GM12878 (cell line): Measurements from ENCODE around the gene GGT6. TPM values are rescaled to one million over a fixed set of nuclear protein-coding genes. Genes with fewer than 3 reads are reported as not detected.

Source experiments
- ATAC-seq: fragments of 200-7000 bp; cut with Tn5 transposase; 3 replicates; pipeline ENCODE4 v1.9.1; 2020; ENCODE audit warnings: mild to moderate bottlenecking, moderate library complexity
- BruUV-seq: library from RNA; stranded (reverse); fragments of 400-500 nt; replicated peaks from 2 replicates; lab custom pipeline; 2021; lab: Mats Ljungman, UMichigan
- CTCF ChIA-PET: fragments of 300-600 bp; sonication (Branson Sonifier 250); formaldehyde crosslinking; extraction: SDS; loops from one replicate; lab custom pipeline; 2021; ENCODE audit warnings: inconsistent platforms; lab: Yijun Ruan, JAX
- POLR2A ChIA-PET: fragments of 350-600 bp; formaldehyde crosslinking; extraction: SDS; loops from one replicate; lab custom pipeline; 2021; ENCODE audit warnings: inconsistent platforms; lab: Charles Lee
- RAD21 ChIA-PET: fragments of 300-600 bp; sonication (Branson Sonifier 250); formaldehyde crosslinking; loops from one replicate; lab custom pipeline; 2023; ENCODE audit warnings: antibody characterized with exemption; ENCODE audit not compliant: unreplicated experiment; lab: Charles Lee
- SMC1A ChIA-PET: fragments of 300-600 bp; sonication (Branson Sonifier 250); formaldehyde crosslinking; loops from one replicate; lab custom pipeline; 2023; ENCODE audit not compliant: unreplicated experiment, uncharacterized antibody; lab: Charles Lee
- DNase-seq: peaks from one replicate; pipeline ENCODE4 v3.0.0-alpha.2; 2011; ENCODE audit warnings: low read depth, low spot score
- FAIRE-seq: peaks from 3 replicates; lab custom pipeline; 2011; peaks lifted over from hg19 to GRCh38; lab: Jason Lieb, UNC
- H2AFZ ChIP-seq: 2 replicates; pipeline ENCODE4 v1.6.0; 2011; ENCODE audit warnings: low read depth, low read length, control low read depth; ENCODE audit not compliant: control insufficient read depth
- H3K27ac ChIP-seq: 2 replicates; pipeline ENCODE4 v1.5.1; 2011; ENCODE audit warnings: control low read depth; ENCODE audit not compliant: control insufficient read depth, insufficient read depth
- H3K27me3 ChIP-seq, 2 experiments: replicated peaks in 1 of 2; 2 replicates each; pipeline versions ENCODE4 v1.6.0 to v1.6.1; 2011; ENCODE audit warnings: low read length in 1 of 2; ENCODE audit not compliant: control insufficient read depth in 2 of 2, insufficient read depth in 2 of 2
- H3K36me3 ChIP-seq, 2 experiments: 2 replicates each; pipeline ENCODE4 v1.5.1; 2011; ENCODE audit warnings: low read length in 1 of 2; ENCODE audit not compliant: control insufficient read depth in 2 of 2, insufficient read depth in 2 of 2
- H3K4me1 ChIP-seq: 2 replicates; pipeline ENCODE4 v1.6.1; 2011; ENCODE audit warnings: mild to moderate bottlenecking, low read length, moderate library complexity, mixed read lengths; ENCODE audit not compliant: control insufficient read depth, insufficient read depth
- H3K4me2 ChIP-seq: 2 replicates; pipeline ENCODE4 v1.6.0; 2011; ENCODE audit warnings: control low read depth; ENCODE audit not compliant: control insufficient read depth, insufficient read depth
- H3K4me3 ChIP-seq: fragments of 200-600 bp; sonication (generic); 2 replicates; pipeline ENCODE4 v1.5.1; 2016
- H3K79me2 ChIP-seq: 2 replicates; pipeline ENCODE4 v1.6.0; 2011; ENCODE audit warnings: low read length; ENCODE audit not compliant: control insufficient read depth, insufficient read depth
- H3K9ac ChIP-seq: 2 replicates; pipeline ENCODE4 v1.8.0; 2011; ENCODE audit warnings: low read length, control low read depth, mixed read lengths; ENCODE audit not compliant: control insufficient read depth, insufficient read depth
- H3K9me3 ChIP-seq: replicated peaks from 3 replicates; pipeline ENCODE4 v1.5.1; 2011; ENCODE audit warnings: mild to moderate bottlenecking, low read length; ENCODE audit not compliant: control insufficient read depth, insufficient read depth
- H4K20me1 ChIP-seq: 2 replicates; pipeline ENCODE4 v1.6.0; 2011; ENCODE audit not compliant: control insufficient read depth, insufficient read depth
- POU2F2 ChIP-seq: IDR thresholded peaks from 3 replicates; pipeline ENCODE4 v1.6.1; 2011; ENCODE audit warnings: low read depth, mild to moderate bottlenecking, low read length, borderline replicate concordance
- WGBS: methylation state at CpG from one replicate; pipeline ENCODE4 v1.1.6; 2016; ENCODE audit warnings: low lambda C conversion rate; ENCODE audit not compliant: insufficient replicate concordance, insufficient coverage; ENCODE audit errors: missing lambda C conversion rate; 5-methylcytosine and 5-hydroxymethylcytosine counted together
- in situ Hi-C: fragments of 300-500 bp; cut with MboI; formaldehyde crosslinking; loops from 9 replicates; pipeline ENCODE4 v1.14.3; 2018; ENCODE audit warnings: mixed read lengths
- intact Hi-C: fragments of 100-400 bp; cut with micrococcal nuclease; formaldehyde crosslinking; loops from one replicate; pipeline ENCODE4 v1.14.2; 2022; ENCODE audit not compliant: unreplicated experiment
- polyA plus RNA-seq, 11 experiments: library from polyadenylated mRNA; depleted of rRNA in 4 of 11; unstranded in 6 of 11; stranded (reverse) in 5 of 11; fragments of >200 nt; fragmentation: Nextera tagmentation in 4 of 11; fragmentation: Illumina TruSeq in 1 of 11; extraction: Ambion mirVana in 4 of 11; extraction: Trizol in 1 of 11; gene quantifications; 1 replicate in 1 of 11; 2 replicates in 10 of 11; pipeline versions ENCODE4 v1.2.1 to v1.2.3, GENCODE V29; 2011 to 2016; ENCODE audit warnings: inconsistent platforms in 2 of 11, missing spikeins in 2 of 11, low read depth in 1 of 11
- total RNA-seq, 4 experiments: library from RNA; depleted of rRNA in 3 of 4; stranded (reverse); fragments of >200 nt in 3 of 4; fragmentation: Illumina TruSeq in 1 of 4; extraction: Trizol in 1 of 4; gene quantifications; 2 replicates each; pipeline versions ENCODE4 v1.2.1 to v1.2.3, GENCODE V29; 2013 to 2021
- TF ChIP-seq, protein P1 (sequence below): fragments of 450-650 bp; formaldehyde crosslinking; IDR thresholded peaks from 2 replicates; pipeline ENCODE4 v1.5.0; 2022; ENCODE audit warnings: mild to moderate bottlenecking, missing genetic modification characterization

Gene GGT6
- total and polyA plus RNA-seq, 10 of the 15 experiments (the other 5 are each of a cell fraction or from before 2014, with no cell fraction given), result 0.01 to 0.26 (median 0.13) TPM; not detected in 5

DNA sequence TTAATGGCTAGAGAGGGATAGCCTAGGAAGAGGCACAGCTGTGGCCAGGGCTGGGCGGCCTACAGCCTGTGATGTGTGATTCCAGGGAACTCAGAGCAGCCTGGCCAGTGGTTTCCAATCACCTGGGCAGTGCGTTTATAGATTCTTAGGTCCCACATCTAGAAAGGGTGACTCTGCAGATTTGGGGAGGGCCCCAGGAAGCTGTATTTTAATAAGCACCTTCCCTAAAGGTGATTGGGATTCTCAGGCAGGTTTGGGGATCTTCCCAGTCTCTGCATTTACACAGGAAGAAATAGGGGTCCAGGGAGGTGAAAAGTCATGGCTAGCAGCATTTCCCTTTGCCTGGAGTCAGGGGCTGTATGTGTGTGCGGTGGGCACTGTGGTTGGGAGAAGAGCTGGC, 52.2 kb downstream of the GGT6 start (continued):
- TF ChIP-seq POU2F2, result no peak

DNA sequence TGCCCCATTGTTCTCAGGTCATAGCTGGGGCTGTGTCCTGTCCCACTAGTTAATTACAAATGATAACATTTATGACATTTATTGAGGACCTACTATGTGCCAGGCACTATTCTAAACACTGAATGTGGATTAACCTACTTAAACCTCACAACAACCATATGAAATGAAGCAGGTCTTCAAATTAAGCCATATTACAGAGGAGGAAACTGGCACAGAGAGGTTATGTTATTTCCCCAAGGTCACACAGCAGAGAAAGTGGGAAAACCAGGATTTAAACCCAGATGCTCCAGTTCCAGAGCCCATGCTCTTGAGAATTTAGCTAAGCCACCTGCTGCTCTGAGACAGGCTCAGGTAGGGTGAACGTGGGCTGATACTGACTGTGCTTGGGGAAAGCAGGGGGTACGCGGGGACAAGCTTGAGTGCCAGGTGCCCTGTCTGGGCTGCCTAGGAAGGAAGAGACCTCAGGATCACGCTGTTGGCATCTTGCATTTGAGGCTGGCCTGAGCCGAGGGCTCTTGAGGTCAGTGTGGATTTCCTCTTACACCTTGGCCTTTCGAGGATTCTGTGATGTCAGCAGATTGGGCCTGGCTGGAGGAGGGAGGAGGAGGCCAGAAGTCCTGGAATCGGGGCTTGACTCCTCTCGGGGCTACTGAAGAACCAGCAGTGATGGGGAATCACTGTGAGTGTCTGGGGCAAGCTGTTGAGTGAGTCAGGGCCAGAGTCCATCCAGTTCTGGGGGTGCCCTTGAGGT, 52.8 kb downstream of the GGT6 start:
- ChIA-PET CTCF (interaction anchor here (2.0 kb wide), 1 partner anchor 59 kb away, joined by 7 read pairs; no protein-coding TSS in a partner anchor), SMC1A (no interaction called here), RAD21 (no interaction called here), POLR2A (no interaction called here)
- no peak for ATAC-seq
- H4K20me1 ChIP-seq, result no peaks in the 10 kb centered on the region
- no peak overlapping the region for H3K27ac ChIP-seq
- no peak for DNase-seq
- H3K9ac ChIP-seq, result no peak overlapping the region
- no TSS peak for BruUV-seq
- no peaks in the 10 kb centered on the region for H3K36me3 ChIP-seq
- in situ Hi-C loops (no loop called here), intact Hi-C loops (no loop called here)
- H3K4me1 ChIP-seq, result peaks cover 6% of the 10 kb centered on the region; the same call in 1 of the 2 replicates
- H3K9me3 ChIP-seq, result no peaks in the 10 kb centered on the region
- WGBS, result 45% methylated on average over 8 of the region's 8 CpGs
- no peak overlapping the region for H3K4me2 ChIP-seq
- TF ChIP-seq, protein P1, sequence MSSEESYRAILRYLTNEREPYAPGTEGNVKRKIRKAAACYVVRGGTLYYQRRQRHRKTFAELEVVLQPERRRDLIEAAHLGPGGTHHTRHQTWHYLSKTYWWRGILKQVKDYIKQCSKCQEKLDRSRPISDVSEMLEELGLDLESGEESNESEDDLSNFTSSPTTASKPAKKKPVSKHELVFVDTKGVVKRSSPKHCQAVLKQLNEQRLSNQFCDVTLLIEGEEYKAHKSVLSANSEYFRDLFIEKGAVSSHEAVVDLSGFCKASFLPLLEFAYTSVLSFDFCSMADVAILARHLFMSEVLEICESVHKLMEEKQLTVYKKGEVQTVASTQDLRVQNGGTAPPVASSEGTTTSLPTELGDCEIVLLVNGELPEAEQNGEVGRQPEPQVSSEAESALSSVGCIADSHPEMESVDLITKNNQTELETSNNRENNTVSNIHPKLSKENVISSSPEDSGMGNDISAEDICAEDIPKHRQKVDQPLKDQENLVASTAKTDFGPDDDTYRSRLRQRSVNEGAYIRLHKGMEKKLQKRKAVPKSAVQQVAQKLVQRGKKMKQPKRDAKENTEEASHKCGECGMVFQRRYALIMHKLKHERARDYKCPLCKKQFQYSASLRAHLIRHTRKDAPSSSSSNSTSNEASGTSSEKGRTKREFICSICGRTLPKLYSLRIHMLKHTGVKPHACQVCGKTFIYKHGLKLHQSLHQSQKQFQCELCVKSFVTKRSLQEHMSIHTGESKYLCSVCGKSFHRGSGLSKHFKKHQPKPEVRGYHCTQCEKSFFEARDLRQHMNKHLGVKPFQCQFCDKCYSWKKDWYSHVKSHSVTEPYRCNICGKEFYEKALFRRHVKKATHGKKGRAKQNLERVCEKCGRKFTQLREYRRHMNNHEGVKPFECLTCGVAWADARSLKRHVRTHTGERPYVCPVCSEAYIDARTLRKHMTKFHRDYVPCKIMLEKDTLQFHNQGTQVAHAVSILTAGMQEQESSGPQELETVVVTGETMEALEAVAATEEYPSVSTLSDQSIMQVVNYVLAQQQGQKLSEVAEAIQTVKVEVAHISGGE (CRISPR knock-in tag), result no peak
- no peak overlapping the region for H2AFZ ChIP-seq
- no peaks in the 10 kb centered on the region for H3K79me2 ChIP-seq
- no peak overlapping the region for H3K4me3 ChIP-seq
- FAIRE-seq, result no peak
- peaks cover 0 to 3% of the 10 kb centered on the region in 2 experiments; a peak in 1 of 4 replicates for H3K27me3 ChIP-seq

Other genes starting within 250 kb of the GGT6 start
Only the 7 nearest of the 16 such genes appear.
- 2.6 and 3.3 TPM in 2 replicates for gene SPNS3, start 126.6 kb downstream of the GGT6 start, total RNA-seq (2014; rRNA removed)
- gene SPNS3, start 126.6 kb downstream of the GGT6 start, total RNA-seq (2014; rRNA removed; fragmentation: Illumina TruSeq; extraction: Trizol), result 0.51 and 0.89 TPM in 2 replicates
- 2.0 and 2.3 TPM in 2 replicates for gene SPNS3, start 126.6 kb downstream of the GGT6 start, total RNA-seq (2021)
- 0.16 and 0.35 TPM in 2 replicates for gene SPNS3, start 126.6 kb downstream of the GGT6 start, polyA plus RNA-seq (2011; rRNA removed)
- gene SPNS3, start 126.6 kb downstream of the GGT6 start, polyA plus RNA-seq (2014; fragmentation: Illumina TruSeq; extraction: Trizol), result 0.29 and 0.50 TPM in 2 replicates
- under 1 TPM; 0.24 TPM for gene SPNS3, start 126.6 kb downstream of the GGT6 start, polyA plus RNA-seq (2014; fragmentation: Nextera tagmentation; extraction: Ambion mirVana)
- gene SPNS3, start 126.6 kb downstream of the GGT6 start, polyA plus RNA-seq (2014; rRNA removed), result 2.2 and 2.3 TPM in 2 replicates
- 1 to 10 TPM; 1.0 to 2.3 TPM for gene SPNS3, start 126.6 kb downstream of the GGT6 start, polyA plus RNA-seq (2016; fragmentation: Nextera tagmentation; extraction: Ambion mirVana)
- 0.17 and 0.82 TPM in 2 replicates for gene SPNS2, start 61.7 kb downstream of the GGT6 start, total RNA-seq (2014; rRNA removed)
- gene SPNS2, start 61.7 kb downstream of the GGT6 start, total RNA-seq (2014; rRNA removed; fragmentation: Illumina TruSeq; extraction: Trizol), result 0.09 TPM in 2 replicates
- gene SPNS2, start 61.7 kb downstream of the GGT6 start, total RNA-seq (2021), result 0.28 and 0.56 TPM in 2 replicates
- gene SPNS2, start 61.7 kb downstream of the GGT6 start, polyA plus RNA-seq (2011; rRNA removed), result 0.04 TPM in 1 of 2 replicates, not detected in the other
- 0.15 TPM in 1 of 2 replicates, not detected in the other for gene SPNS2, start 61.7 kb downstream of the GGT6 start, polyA plus RNA-seq (2014; fragmentation: Illumina TruSeq; extraction: Trizol)
- not detected for gene SPNS2, start 61.7 kb downstream of the GGT6 start, polyA plus RNA-seq (2014; fragmentation: Nextera tagmentation; extraction: Ambion mirVana)
- 0.29 and 0.53 TPM in 2 replicates for gene SPNS2, start 61.7 kb downstream of the GGT6 start, polyA plus RNA-seq (2014; rRNA removed)
- gene SPNS2, start 61.7 kb downstream of the GGT6 start, polyA plus RNA-seq (2016; fragmentation: Nextera tagmentation; extraction: Ambion mirVana), result 1 to 10 TPM in 1 of 2 experiments, under 1 TPM in 1; 0.49 to 1.1 TPM
- 98.5 and 120 TPM in 2 replicates for gene MYBBP1A, start 5.2 kb downstream of the GGT6 start, total RNA-seq (2014; rRNA removed)
- 30.7 and 40.5 TPM in 2 replicates for gene MYBBP1A, start 5.2 kb downstream of the GGT6 start, total RNA-seq (2014; rRNA removed; fragmentation: Illumina TruSeq; extraction: Trizol)
- 115 and 121 TPM in 2 replicates for gene MYBBP1A, start 5.2 kb downstream of the GGT6 start, total RNA-seq (2021)
- 13.1 and 29.5 TPM in 2 replicates for gene MYBBP1A, start 5.2 kb downstream of the GGT6 start, polyA plus RNA-seq (2011; rRNA removed)
- 17.8 and 54.2 TPM in 2 replicates for gene MYBBP1A, start 5.2 kb downstream of the GGT6 start, polyA plus RNA-seq (2014; fragmentation: Illumina TruSeq; extraction: Trizol)
- 1 to 10 TPM; 2.5 to 4.2 TPM for gene MYBBP1A, start 5.2 kb downstream of the GGT6 start, polyA plus RNA-seq (2014; fragmentation: Nextera tagmentation; extraction: Ambion mirVana)
- gene MYBBP1A, start 5.2 kb downstream of the GGT6 start, polyA plus RNA-seq (2014; rRNA removed), result 89.0 and 126 TPM in 2 replicates
- 100 to 1,000 TPM; 118 to 120 TPM for gene MYBBP1A, start 5.2 kb downstream of the GGT6 start, polyA plus RNA-seq (2016; fragmentation: Nextera tagmentation; extraction: Ambion mirVana)
- not detected in 2 replicates for gene SMTNL2, start 24.0 kb upstream of the GGT6 start, total RNA-seq (2014; rRNA removed)
- not detected in 2 replicates for gene SMTNL2, start 24.0 kb upstream of the GGT6 start, total RNA-seq (2014; rRNA removed; fragmentation: Illumina TruSeq; extraction: Trizol)
- not detected in 2 replicates for gene SMTNL2, start 24.0 kb upstream of the GGT6 start, total RNA-seq (2021)
- gene SMTNL2, start 24.0 kb upstream of the GGT6 start, polyA plus RNA-seq (2011; rRNA removed), result not detected in 2 replicates
- not detected in 2 replicates for gene SMTNL2, start 24.0 kb upstream of the GGT6 start, polyA plus RNA-seq (2014; fragmentation: Illumina TruSeq; extraction: Trizol)
- gene SMTNL2, start 24.0 kb upstream of the GGT6 start, polyA plus RNA-seq (2014; fragmentation: Nextera tagmentation; extraction: Ambion mirVana), result not detected
- not detected in 2 replicates for gene SMTNL2, start 24.0 kb upstream of the GGT6 start, polyA plus RNA-seq (2014; rRNA removed)
- not detected for gene SMTNL2, start 24.0 kb upstream of the GGT6 start, polyA plus RNA-seq (2016; fragmentation: Nextera tagmentation; extraction: Ambion mirVana)
- 0.51 and 0.54 TPM in 2 replicates for gene ALOX15, start 81.1 kb upstream of the GGT6 start, total RNA-seq (2014; rRNA removed)
- gene ALOX15, start 81.1 kb upstream of the GGT6 start, total RNA-seq (2014; rRNA removed; fragmentation: Illumina TruSeq; extraction: Trizol), result 0.18 and 0.28 TPM in 2 replicates
- 0.31 and 0.51 TPM in 2 replicates for gene ALOX15, start 81.1 kb upstream of the GGT6 start, total RNA-seq (2021)
- gene ALOX15, start 81.1 kb upstream of the GGT6 start, polyA plus RNA-seq (2011; rRNA removed), result 0.07 and 0.11 TPM in 2 replicates
- gene ALOX15, start 81.1 kb upstream of the GGT6 start, polyA plus RNA-seq (2014; fragmentation: Illumina TruSeq; extraction: Trizol), result 0.30 and 0.35 TPM in 2 replicates
- under 1 TPM; 0.16 to 0.31 TPM for gene ALOX15, start 81.1 kb upstream of the GGT6 start, polyA plus RNA-seq (2014; fragmentation: Nextera tagmentation; extraction: Ambion mirVana)
- 0.51 and 1.0 TPM in 2 replicates for gene ALOX15, start 81.1 kb upstream of the GGT6 start, polyA plus RNA-seq (2014; rRNA removed)
- under 1 TPM; 0.05 to 0.11 TPM for gene ALOX15, start 81.1 kb upstream of the GGT6 start, polyA plus RNA-seq (2016; fragmentation: Nextera tagmentation; extraction: Ambion mirVana)
- gene PELP1, start 143.6 kb upstream of the GGT6 start, total RNA-seq (2014; rRNA removed), result 21.2 and 22.7 TPM in 2 replicates
- 8.0 and 9.0 TPM in 2 replicates for gene PELP1, start 143.6 kb upstream of the GGT6 start, total RNA-seq (2014; rRNA removed; fragmentation: Illumina TruSeq; extraction: Trizol)
- 92.7 and 100 TPM in 2 replicates for gene PELP1, start 143.6 kb upstream of the GGT6 start, total RNA-seq (2021)
- gene PELP1, start 143.6 kb upstream of the GGT6 start, polyA plus RNA-seq (2011; rRNA removed), result 7.3 and 11.6 TPM in 2 replicates
- 7.4 and 21.1 TPM in 2 replicates for gene PELP1, start 143.6 kb upstream of the GGT6 start, polyA plus RNA-seq (2014; fragmentation: Illumina TruSeq; extraction: Trizol)
- 1 to 10 TPM in 1 of 2 experiments, under 1 TPM in 1; 0.55 to 1.2 TPM for gene PELP1, start 143.6 kb upstream of the GGT6 start, polyA plus RNA-seq (2014; fragmentation: Nextera tagmentation; extraction: Ambion mirVana)
- 21.9 and 25.3 TPM in 2 replicates for gene PELP1, start 143.6 kb upstream of the GGT6 start, polyA plus RNA-seq (2014; rRNA removed)
- gene PELP1, start 143.6 kb upstream of the GGT6 start, polyA plus RNA-seq (2016; fragmentation: Nextera tagmentation; extraction: Ambion mirVana), result 10 to 100 TPM; 21.7 to 23.8 TPM
- 43.9 and 45.7 TPM in 2 replicates for gene ARRB2, start 150.1 kb upstream of the GGT6 start, total RNA-seq (2014; rRNA removed)
- gene ARRB2, start 150.1 kb upstream of the GGT6 start, total RNA-seq (2014; rRNA removed; fragmentation: Illumina TruSeq; extraction: Trizol), result 39.8 and 42.7 TPM in 2 replicates
- gene ARRB2, start 150.1 kb upstream of the GGT6 start, total RNA-seq (2021), result 70.0 and 75.2 TPM in 2 replicates
- 27.3 and 43.5 TPM in 2 replicates for gene ARRB2, start 150.1 kb upstream of the GGT6 start, polyA plus RNA-seq (2011; rRNA removed)
- 50.3 and 68.4 TPM in 2 replicates for gene ARRB2, start 150.1 kb upstream of the GGT6 start, polyA plus RNA-seq (2014; fragmentation: Illumina TruSeq; extraction: Trizol)
- gene ARRB2, start 150.1 kb upstream of the GGT6 start, polyA plus RNA-seq (2014; fragmentation: Nextera tagmentation; extraction: Ambion mirVana), result 1 to 10 TPM; 6.5 to 7.3 TPM
- 55.4 and 69.2 TPM in 2 replicates for gene ARRB2, start 150.1 kb upstream of the GGT6 start, polyA plus RNA-seq (2014; rRNA removed)
- 10 to 100 TPM; 29.6 to 31.2 TPM for gene ARRB2, start 150.1 kb upstream of the GGT6 start, polyA plus RNA-seq (2016; fragmentation: Nextera tagmentation; extraction: Ambion mirVana)